ENCODE data around the gene DSTN.

DSTN gene

DNA sequence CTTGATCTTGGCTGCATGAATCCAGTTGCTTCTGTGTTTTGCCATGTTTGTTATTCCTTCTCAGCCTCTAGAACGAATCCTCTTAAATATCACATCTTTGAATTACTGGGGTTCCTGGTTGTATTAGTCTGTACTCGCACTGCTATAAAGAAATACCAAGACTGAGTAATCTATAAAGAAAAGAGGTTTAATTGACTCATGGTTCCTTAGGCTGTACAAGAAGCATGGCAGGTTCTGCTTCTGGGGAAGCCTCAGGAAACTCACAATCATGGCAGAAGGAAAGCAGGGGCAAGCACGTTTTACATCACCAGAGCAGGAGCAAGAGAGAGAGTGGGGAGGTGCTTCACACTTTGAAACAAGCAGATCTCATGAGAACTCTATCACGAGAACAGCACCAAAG lies 20.7 kb upstream of the DSTN start:
- DNase-seq (ENCODE audit: low read depth) = no peak

DNA sequence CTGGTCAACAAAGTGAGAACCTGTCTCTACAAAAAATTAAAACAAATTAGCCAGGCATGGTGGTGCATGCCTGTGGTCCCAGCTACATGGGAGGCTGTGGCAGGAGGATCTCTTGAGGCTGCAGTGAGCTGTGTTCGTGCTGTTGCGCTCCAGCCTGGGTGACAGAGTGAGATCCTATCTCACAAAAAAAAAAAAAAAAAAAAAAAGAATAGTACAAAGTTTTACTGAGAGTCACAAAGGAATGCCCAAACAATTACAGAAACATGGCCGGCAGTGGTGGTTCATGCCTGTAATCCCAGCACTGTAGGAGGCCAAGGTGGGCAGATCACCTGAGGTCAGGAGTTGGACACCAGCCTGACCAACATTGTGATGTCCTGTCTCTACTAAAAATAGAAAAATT lies 14.8 kb upstream of the DSTN start:
- DNase-seq (ENCODE audit: low read depth) = no peak

DNA sequence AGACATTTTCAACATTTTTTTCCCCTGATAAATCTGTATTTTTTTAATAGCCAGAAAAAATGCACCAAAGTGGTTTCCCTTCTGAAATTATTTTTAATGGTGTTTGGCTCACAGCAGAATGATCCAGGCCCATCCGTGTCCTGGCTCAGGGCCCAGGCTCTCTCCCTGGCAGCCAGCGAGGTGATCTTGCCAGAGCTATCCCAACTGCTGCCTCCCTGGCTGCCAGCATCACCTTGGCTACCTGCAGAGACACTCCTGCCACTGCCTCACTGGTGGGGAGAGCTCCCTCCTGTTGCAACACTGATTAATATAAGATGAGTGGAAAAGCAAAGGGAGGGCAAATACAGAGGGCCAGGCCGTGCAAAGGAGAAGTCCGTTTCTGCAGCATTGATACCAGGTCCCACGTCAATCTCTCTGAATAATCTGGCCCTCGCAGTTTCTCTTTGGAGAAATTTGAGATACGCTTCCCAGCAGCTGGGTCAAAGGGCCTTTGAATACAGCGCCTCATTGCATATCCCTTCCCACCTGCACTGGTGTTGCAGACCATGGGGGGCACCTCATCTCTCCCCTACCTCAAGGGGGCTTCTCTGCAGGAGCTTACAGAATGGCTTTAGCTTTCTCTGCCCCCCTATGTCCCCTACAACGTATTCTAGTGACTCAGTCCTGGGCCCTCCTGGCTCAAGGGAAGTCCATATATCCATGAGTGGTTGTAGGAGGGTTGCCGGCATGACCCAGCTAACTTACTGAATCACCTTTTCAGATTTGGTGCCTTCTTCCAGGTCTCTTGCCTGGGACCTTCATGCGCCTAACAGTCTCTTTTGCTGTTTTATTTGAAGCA lies 12.8 kb upstream of the DSTN start:
- DNase-seq (ENCODE audit: low read depth) = no peak

DNA sequence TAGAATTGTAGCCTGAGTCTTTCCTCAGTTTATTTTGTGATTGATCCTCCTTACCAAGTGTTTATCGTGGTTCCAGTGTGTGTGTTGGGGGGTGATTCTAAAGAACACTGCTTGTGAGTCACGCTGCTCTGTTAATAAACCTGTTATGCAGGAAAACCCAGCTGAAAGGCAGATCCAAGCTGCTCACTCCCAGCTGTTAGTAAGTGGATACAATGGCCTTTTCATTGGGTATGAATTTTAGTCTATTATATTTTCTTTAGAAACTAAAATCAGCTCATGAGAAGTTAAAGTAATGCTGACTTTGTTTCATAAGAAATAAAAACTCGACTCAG lies 12.2 kb upstream of the DSTN start:
- DNase-seq (ENCODE audit: low read depth) = no peak

DNA sequence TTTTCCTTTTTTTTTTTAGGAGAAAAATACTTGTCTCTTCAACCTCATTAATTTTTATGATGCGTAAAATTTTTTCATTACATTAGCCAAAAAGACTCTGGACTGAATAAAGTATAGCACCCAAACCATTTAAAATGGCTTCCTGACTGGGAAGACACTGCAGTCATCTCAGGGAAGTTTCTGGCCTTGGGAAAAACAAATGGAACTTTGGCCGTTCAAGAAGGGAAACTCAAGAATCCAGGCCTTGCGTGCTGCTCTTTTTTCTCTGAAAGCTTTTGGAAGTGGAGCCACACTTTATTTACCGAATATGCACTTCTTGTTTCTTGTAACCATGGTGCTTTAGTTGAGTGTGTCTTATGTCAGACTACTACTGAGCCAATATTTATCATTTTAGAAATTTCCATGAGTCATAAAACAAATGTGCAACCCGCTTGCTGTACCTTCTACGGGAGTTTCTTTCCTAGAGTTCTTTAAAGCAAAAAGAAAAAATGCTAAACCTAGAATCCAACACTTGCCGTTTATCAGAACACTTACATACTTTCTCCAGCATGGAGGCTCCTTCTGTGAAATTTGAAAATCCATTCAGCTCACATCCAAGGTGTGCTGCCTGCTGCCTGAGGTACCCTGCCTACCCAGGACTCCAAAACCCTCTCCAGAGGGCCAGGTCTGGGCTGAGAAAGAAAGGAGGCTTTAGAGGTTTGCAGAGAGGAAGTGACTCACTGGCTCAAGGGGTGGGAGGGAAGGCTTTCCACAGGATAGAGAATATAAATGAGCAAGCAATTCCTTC lies 11.5 kb upstream of the DSTN start:
- DNase-seq (ENCODE audit: low read depth) = no peak

DNA sequence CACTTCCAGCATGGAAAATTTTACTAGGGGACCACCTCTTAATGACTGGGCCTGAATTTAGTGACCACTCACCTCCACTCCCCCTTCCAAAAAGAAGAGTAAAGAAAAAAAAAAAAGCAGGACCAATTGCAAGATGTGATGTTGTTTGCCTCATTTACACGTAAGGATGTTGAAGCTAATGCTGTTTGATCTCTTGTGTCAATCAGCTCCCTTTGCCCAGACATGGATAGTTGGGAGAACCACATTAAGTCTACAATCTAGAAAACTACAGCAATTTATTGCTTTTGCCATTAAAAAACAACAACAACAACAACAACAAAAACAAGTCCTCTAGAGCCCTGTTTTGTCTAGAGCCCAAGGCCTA lies 11.0 kb upstream of the DSTN start:
- DNase-seq (ENCODE audit: low read depth) = no peak

DNA sequence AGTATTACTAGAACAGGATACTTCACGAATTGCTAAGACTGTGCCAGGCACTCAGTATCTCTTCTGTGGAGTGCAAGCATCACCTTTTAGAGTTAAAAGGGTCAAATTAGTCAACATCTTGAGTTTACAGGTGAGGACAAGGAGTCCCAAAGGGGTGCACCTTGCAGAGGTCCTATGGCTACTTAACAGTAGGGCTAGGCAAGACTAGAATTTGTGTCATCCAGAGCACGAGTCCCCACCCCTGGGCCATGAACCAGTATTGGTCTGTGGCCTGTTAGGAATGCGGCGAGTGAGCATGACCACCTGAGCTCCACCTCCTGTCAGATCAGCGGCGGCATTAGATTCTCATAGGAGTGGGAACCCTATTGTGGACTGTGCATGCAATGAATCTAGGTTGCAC lies 10.5 kb upstream of the DSTN start:
- no peak for DNase-seq (ENCODE audit: low read depth)

DNA sequence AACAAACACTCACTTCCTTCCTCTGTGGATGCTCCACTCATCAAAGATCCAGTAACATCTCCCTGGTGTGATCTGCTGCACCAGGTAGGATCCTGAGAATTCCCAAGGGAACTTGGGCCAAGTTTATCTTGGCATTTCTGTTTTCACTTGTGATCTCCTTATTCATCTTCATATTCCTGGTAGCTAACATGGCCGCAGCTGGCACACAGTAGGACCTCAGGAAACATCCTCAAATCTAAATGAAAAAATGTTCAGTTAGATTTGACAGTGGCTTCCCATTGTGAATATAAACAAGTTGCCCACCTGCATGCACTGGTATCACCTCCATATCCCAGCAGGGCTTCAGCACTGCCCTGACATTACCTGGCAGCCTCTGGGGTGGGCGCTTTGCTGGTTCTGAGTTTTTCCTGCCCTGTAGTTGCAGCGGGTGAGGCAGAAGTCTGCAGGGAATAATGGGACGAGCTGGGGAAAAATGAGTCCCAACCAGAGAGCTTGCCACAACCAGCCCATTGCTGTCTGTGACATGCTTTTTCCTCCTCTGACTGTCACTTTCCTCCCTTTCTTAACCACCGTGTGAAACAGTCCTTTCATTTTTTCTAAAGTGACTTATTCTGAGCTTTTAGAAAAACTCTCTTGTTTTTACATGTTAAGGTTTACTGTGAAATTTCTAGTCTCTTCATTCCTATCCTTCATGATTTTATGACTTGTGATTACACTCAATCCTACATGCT lies 9.4 kb upstream of the DSTN start:
- no peak for DNase-seq (ENCODE audit: low read depth)

DNA sequence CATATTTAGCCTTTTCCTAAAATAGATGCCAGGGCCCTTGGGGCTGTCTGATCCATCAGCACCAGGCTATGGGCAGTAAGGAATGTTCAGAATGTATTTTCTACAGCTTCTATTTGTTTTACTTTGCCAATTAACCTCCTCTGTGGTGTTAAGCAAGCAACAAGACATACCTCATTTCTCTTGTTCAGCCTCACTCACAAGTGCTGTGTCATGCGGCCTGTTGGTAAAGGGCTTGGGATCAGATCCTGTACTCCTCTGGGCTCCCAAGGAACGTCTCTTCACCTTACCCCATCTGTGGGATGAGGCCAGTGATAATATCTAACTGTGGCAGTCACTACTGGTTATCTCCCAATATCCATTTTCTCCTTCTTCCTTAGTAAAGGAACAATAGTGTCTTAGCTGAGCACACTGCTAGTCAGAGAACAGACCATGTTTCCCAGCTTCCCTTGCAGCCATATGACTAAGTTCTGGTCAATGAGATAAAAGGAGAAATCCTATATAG lies 7.0 kb upstream of the DSTN start:
- no peak for DNase-seq (ENCODE audit: low read depth)

DNA sequence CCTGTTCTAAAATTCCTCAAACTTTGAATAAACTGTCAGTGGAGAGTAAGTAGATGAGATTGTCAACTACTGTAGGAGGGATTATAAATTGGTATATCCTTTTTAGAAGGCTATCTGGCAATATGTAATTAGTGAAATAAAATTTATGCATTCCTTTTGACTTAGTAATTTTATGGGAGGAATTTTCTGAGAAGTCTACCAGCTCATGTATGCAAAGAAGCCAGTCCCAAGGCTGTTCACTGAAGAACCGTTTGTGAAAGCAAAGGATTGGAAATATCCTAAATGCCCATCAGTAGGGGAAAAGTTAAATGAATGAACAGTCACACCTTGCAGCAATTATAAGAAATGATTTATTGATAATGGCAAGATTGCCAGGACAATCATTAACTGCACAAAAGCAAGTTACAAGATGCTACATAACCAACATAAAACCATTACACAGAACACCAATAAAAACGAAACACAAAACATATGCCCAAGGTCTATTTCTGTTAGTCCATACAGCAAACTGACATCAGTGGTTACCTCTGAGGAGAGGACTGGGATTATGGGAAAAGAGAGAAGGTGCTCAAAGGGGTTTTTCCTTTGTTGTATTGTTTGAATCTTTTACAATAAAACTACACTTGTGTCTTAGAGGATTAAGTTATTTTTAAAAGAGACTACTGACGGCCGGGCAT lies 4.6 kb upstream of the DSTN start:
- DNase-seq (ENCODE audit: low read depth) = no peak

DNA sequence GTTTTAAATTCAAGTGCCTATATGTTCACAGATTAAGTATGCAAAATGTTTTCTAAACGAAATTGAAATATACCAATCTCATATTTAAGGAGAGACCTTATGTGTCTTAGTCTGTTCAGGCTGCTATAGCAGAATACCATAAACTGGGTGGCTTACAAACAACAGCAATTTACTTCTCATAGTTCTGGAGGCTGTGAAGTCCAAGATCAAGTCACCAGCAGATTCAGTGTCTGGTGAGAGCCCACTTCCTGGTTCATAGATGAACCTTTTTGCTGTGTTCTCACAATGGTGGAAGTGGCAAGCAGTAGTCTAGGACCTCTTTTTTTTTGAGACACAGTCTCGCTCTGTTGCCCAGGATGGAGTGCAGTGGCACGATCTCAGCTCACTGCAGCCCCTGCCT lies 3.5 kb upstream of the DSTN start:
- DNase-seq (ENCODE audit: low read depth) = no peak

DNA sequence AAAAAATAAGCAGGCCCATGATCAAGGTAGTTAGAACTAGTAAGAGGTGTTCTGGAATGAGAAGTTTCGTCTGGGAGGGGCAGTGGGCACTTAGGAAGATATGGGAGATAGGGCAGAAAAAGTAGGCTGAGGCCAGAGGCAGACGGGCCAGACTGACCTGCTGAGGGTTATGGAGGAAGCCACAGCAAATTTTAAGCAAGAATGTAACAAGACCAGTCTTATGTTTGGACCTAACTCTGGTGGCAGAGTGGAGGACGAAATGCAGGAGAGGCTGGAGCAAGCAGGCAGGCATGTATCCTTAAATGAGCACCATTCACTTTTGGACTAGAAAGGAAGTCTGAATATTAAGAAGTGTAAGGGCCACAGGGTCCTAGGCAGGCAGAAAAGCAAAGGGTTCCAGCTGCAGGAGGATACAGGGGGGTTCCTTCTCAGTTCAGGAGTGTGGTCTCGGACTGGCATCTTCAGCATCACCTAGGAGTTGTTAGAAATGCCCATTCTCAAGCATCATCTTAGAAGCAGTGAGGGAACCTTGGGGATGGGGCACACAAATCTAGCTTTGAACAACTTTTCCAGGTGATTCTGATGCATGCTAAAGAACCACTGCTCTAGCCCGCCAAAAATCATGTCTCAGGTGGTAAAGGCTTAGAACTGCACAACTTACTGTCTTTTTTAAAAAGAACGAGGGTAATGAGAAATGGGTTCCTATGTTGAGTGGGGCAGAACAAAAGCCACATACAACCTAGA lies 1.7 kb upstream of the DSTN start:
- no peak for DNase-seq (ENCODE audit: low read depth)

DNA sequence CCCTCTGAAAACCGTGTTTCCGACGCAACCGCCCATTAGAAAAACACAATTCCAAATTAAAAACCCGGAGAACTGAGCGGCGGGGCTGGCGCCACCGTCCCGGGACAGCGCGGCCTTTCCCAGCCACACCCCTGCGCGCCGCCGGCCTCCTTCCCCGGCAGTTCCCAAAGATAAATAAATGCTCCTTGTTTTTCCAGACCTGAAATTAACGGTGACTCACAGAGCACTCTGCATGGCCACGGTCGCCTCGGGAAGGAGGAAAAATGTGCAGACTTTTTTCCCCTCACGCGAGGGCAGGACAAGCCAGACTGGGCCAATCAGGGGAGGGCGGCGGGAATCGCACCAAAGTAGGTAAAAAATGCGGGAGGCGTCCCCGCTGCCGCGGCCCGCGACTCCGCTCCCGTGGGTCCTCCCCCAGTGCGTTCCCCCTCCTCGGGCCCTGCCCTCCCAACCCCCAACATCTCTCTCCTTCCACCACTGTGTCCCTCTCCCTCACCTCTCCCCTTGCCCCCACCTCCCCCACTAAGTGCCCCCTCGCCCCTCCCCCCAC lies 828 bp upstream of the DSTN start:
- no peak for DNase-seq (ENCODE audit: low read depth)

DNA sequence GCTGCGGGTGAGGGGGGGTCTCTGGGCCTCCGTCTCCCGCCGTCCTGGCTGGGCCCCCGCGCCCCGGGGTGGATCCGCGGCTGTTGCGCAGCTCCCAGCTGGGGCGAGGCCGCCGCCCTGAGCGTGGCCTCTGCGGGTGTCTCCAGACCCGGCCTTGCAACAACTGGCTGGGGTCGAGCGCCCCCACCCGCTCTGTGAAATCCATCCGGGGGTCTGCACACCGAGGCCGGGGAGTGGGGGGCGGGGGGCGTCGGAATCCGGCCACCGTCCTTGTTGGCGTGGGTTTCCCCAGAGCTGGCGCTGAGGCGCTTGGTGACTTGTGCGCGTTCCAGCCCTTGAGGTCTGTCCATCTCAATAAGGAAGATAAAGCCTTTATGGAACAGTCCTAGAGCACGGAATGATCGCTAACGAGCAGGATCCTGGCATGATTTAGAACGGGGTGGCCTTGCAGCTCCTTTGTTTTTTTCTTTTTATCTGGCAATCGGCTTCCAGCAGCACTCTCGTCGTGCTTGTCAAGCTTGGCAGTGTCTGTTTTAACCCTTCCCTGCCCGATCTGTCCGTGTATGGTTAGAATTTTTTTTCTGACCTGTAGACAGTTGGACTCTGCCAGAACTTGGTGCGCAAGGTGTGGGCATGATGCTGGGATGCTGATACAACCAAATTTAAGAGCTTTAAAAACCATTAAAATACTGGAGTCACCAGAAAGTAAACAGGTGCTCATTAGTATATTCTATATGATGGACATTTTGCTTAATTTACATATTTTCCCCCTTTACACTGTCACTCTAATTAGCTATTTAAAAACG lies 675 bp downstream of the DSTN start:
- no peak for DNase-seq (ENCODE audit: low read depth)

DNA sequence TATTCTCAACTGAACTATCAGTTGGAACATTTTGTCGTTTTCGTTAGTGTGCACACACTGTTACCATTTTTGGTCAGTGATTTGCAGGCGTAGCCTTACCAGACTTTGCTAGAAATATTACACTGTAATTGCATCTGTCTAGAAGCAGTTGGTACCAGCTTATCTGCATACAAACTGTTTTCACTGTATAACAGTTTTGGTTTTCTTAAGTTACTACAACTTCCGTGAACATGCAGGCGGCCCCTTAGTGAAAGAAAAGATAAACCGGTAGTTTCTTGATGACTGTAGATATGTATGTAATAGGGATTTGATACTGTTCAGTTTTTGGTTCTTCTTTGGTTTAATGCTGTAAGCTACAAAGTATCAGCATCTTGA lies 1.3 kb downstream of the DSTN start:
- no peak for DNase-seq (ENCODE audit: low read depth)

DNA sequence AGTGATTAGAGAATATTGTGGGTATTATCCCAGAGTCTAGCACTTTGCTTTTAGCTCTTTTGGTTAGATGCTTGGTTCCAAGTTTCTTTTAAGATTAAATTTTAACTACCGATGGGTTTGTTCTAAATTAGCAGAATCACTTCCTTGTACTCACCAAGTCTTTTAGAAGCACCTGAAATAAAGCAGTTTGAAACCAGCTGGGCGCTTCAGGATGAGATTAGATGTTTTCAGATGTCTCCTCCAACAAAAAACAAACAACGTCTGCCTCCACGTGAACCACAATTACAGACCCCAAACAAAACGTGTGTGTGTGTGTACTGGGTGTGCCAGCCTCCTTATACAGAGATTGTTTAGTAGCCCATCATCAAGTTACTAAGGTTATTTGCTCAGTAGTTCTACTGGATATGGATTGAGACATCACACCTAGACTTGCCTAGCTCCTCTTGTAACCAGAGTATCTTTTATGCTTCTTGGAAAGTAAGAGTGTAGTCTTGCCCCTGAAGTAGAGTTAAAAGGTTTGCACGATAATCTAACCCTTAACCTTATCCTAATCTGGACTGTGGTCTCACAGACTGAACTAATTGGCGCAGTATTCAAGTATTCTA lies 2.3 kb downstream of the DSTN start:
- no peak for DNase-seq (ENCODE audit: low read depth)

DNA sequence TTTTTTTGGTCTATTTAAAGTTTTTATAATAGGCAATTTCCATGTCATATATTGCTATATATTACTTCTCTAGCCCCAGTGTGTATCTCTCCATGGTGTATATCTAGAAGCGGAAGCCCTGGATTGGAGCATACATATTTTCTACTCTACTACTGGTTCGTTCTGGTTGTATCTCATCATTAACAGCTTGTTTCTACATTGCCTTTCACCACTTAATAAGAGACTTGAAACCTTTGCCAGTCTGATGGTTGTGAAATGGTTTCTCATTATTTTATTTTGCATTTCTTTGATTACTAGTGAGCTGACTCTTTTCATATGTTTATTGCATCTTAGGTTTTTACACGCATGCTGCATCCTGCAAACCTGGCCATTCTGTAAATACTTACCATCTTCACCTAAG lies 3.6 kb downstream of the DSTN start:
- no peak for DNase-seq (ENCODE audit: low read depth)

DNA sequence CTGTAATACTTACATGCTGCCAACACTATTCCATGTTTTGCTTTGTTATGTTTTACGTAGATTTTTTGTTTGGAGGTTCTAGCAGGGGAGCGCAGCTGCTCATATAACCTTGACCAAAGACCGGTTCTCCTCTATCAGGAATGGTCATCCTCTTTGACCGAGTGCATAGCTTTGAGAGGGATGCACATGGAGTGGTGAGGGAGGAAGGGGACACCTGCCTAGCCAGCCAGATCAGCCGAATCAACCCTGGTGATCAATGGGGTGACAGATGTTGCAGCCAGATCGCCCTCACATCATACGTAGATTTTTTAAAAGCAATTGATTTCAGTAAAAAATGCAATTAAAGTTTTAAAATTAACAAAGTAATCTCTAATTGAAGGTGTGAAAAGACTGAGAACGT lies 6.3 kb downstream of the DSTN start:
- no peak for DNase-seq (ENCODE audit: low read depth)

DNA sequence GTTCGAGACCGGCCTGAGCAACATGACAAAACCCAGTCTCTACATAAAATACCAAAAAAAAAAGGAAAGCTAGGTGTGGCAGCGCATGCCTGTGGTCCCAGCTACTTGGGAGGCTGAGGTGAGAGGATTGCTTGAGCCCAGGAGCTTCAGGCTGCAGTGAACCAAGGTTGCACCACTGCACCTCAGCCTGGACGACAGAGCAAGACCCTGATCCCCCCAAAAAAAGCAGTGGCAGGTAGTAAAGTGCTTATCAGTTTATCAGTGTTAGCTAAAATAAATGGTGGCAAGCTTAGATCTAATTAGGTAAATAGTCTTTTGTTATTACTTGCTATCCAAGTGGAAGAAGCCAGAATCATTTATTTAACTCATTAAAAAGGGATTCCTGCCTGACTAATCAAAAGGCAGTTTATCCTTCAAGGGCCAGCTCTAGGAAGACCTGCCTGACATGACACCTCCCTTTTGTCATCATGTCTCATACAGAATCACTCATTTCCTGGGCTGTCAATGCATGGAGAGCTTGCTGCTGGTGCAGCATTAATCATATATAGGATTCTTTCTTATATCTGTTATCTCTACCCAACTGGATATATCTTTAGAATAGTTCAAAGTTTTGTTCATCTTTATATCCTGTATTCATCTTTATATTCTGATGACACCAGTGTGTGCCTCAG lies 9.6 kb downstream of the DSTN start:
- no peak for DNase-seq (ENCODE audit: low read depth)

DNA sequence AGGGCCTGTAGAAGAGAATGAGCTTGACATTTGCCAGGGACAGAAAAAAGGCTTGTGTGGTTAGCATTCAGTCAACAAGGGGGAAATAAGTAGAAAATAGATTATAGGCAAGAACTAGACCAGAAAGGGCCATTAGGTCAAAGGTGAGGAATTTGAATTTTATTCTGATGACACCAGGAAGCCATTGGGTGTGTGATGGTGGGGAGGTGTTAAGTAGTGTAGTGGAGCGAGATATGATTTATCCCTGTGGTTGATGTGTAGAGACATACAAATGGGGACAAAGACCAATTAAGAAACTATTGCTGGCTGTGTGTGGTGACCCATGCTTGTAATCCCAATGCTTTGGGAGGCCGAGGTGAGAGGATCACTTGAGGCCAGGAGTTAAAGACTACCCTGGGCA lies 11.0 kb downstream of the DSTN start:
- no peak for DNase-seq (ENCODE audit: low read depth)

Measured in activated T-cell treated with anti-CD3 and anti-CD28 coated beads for 1 hour (primary cell).